GM12873 (cell line): Measurements from ENCODE around the gene PTPRU.

Experiments
- TF ChIP-seq, protein P1 (sequence below): IDR thresholded peaks from 2 replicates; pipeline ENCODE4 v1.5.1; 2012; ENCODE audit warnings: low read depth, mild to moderate bottlenecking, moderate library complexity, low read length, control low read depth; ENCODE audit not compliant: insufficient read depth; ENCODE audit errors: missing control alignments

PTPRU gene

DNA sequence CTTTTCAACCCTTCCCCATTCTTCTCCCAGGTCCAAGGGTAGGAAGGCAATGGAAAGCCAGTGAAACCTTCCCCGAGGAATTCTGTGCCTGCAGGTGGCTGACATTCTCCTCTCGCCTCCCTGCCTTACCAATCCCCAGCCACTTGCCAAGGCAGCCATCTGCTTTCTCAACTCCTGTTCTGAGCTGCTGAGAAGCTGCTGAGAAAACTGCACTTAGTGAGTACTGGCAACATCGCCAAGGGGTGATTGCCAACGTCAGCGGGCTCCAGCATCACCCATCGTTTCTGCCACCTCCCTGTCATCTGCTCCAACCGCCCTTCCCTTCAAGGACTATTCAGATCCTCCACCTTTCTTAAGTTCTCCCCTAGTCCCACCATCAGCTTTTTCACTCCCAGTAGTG, 106.0 kb downstream of the PTPRU start:
- TF ChIP-seq, protein P1, sequence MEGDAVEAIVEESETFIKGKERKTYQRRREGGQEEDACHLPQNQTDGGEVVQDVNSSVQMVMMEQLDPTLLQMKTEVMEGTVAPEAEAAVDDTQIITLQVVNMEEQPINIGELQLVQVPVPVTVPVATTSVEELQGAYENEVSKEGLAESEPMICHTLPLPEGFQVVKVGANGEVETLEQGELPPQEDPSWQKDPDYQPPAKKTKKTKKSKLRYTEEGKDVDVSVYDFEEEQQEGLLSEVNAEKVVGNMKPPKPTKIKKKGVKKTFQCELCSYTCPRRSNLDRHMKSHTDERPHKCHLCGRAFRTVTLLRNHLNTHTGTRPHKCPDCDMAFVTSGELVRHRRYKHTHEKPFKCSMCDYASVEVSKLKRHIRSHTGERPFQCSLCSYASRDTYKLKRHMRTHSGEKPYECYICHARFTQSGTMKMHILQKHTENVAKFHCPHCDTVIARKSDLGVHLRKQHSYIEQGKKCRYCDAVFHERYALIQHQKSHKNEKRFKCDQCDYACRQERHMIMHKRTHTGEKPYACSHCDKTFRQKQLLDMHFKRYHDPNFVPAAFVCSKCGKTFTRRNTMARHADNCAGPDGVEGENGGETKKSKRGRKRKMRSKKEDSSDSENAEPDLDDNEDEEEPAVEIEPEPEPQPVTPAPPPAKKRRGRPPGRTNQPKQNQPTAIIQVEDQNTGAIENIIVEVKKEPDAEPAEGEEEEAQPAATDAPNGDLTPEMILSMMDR = no peak

- TF ChIP-seq, protein P1 = no peak
These were observed 106.7 kb downstream of the PTPRU start for GRCh38 chr1:29342983-29343382.

DNA sequence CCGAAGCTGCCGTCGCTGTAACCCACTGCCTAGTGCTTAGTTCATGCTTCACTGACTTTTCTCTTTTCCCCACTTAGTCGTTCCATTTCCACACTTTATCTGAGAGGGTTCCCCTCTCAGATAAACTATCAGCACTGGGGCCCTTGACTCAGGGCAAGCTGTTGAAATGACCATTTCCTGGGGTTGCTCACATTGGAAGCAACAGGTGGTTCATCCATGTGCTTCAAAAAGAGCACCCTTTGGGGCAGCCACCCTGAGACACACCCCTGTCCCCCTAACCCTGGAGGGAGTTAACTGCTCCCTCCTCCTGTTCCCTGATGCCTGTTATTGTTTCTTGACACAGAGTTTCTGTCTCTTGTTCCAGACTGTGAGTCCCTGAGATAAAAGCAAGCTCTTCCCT, 107.2 kb downstream of the PTPRU start:
- TF ChIP-seq, protein P1 = no peak

- TF ChIP-seq, protein P1 = no peak
These were observed 107.6 kb downstream of the PTPRU start for GRCh38 chr1:29343908-29344307.

GRCh38 chr1:29344336-29344735, 108.0 kb downstream of the PTPRU start:
- TF ChIP-seq, protein P1 = no peak

GRCh38 chr1:29346576-29346975, 110.3 kb downstream of the PTPRU start:
- TF ChIP-seq, protein P1 = no peak

- TF ChIP-seq, protein P1 = no peak
These were observed 113.7 kb downstream of the PTPRU start for GRCh38 chr1:29349871-29350491.
